HG03108 (cell line): ENCODE data around the gene CTNNBL1.

Experiments
- ATAC-seq: cut with Tn5 transposase; IDR thresholded peaks from one replicate; pipeline ENCODE4 v1.9.1; 2021; ENCODE audit warnings: moderate library complexity; ENCODE audit not compliant: unreplicated experiment

Gene CTNNBL1

DNA sequence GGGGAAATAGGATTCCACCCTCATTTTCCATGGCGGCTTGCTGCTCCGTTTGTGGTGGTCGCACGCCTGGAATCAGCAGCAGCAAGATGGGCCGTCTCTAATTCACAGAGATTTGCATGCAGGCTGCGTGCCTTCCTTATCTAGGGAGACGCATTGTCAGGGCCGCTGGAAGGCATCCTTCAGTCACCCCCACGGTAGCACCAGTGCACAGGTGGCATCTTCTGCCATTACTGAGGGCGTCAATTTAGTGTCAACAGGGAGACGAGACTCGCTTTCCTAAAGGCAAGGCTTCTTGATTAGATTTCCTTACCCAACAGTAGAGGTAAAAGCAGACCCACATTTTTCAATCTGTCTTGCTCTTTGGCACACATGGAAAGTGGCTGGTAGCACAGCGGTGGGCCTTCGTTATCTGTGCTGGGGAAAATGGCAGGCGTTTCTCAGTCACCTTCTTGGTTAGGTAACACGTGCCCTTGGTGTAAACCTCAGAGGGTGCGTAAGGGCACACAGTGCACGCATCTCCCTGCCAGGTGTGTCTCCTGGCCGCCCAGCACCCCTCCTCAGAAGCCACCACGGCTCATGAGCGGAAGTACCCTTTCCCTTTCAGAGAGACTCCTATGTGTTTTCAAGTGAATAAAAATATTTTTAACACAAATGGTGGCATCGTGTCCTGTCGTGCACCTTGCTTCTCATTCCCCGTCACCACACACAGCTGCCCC, 181.8 kb downstream of the CTNNBL1 start:
- no peak for ATAC-seq

DNA sequence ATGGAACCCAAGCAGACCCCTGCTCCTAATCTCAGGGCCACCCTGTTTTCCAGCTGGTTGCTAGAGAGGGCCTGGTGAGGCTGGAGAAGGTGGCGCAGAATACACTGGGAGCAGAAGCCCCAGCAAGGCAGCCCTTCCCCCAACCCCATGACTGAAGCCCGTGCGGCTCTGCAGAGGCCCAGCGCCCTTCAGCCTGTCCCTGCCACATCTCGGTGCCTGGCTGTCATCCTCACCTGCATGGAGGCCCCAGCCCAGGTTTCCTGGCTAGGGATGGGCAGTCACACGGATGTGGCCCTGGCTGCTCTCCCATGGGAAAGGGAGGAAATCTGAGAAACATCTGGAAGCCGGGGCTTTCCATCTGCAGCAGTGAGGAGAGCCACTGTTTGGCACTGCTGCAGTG, 183.0 kb downstream of the CTNNBL1 start:
- ATAC-seq = no peak

DNA sequence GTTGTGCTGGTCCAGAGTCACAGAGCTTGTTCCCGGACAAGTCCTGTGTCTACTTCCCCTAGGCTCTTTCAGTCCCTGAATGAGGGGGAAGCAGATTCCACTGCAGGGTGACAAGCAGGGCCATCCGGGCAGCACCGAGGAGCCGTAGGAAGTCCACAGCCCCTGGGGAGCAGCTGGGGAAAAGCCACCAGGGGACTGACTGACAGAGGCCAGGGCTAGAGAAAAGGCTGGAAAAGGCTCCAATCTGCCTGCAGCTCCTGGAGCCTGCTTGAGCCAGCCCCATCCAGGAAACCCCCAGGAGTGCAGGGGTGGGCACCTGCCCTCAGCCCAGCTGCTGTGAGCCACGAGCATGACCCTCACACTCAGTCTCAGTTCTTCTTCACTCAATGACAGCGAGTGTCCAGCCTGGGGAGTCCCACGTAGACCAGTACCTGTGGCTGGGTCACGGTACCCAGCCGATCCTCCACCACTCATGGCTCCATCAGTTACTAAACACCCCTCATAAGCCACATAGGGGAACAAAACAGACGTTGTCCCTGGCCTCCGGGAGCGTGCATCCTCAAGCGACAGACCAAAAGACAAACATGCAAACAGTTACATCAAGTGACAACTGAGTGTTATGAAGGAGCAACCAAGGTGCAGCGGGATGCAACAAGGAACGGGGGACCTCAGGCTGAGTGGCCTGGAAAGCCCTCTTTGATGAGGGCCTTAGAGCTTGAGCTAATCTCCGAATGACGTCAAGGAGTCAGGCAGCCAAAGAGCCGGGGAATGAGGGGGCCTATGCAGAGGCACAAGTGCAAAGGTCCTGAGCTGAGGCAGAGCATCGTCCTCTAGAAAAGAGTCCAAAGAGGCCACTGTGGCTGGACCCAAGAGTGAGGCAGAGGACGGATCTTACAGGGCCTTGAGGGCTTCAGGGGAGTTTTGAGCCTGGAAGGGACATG, 184.3 kb downstream of the CTNNBL1 start:
- no peak for ATAC-seq

DNA sequence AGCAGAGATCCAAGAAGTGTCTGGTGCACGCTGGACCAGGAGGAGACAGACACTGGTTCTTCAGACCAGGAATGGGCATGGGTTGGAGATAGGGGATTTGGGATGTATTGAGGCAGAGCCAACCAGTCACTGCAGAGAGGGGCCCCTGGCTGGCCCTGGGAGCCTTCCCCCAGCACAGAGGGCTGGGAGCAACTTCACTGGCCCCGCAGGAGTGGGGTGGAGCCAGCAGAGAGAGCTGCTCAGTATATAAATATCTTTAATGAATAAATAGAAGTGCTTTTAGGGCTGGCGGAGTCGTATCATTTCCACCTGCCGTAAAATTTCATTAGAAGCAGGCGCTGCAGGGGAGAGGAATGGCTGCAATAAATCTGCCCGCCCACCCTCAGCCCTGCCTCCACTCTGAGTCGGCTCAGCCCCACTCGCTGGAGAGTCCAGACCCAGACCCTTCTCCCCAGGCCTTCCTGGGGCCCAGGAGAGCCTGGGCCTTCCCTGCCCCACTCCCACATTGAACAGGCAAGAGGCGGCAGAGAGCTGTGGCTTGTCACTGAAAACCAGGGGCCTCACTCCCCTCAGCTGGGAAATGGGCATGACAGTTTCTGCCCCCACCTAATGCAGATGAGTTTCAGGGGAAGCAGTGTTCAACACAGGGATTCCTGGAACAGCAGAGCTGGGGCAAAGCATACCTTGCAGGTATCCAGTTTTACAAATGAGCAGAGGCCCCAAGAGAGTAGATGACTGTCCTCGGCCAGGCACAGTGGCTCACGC, 185.2 kb downstream of the CTNNBL1 start:
- no peak for ATAC-seq

DNA sequence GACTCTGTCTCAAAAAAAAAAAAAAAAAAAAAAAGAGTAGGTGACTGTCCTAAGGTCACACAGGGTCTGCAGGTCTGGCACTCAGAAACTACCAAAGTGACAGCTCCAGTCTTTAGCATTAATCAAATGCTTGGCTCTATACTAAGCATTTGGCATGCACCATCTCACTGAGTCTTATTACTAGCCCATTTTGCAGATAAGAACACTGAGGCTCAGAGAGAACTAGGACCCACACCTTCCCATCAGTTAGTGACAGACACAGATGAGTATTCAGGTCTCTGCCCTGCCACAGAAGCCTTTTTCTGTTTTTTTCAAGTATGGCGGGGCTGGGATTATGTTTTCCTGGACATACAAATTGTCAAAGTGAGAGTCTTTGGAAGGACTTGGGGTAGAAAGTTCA, 186.0 kb downstream of the CTNNBL1 start:
- ATAC-seq = no peak

DNA sequence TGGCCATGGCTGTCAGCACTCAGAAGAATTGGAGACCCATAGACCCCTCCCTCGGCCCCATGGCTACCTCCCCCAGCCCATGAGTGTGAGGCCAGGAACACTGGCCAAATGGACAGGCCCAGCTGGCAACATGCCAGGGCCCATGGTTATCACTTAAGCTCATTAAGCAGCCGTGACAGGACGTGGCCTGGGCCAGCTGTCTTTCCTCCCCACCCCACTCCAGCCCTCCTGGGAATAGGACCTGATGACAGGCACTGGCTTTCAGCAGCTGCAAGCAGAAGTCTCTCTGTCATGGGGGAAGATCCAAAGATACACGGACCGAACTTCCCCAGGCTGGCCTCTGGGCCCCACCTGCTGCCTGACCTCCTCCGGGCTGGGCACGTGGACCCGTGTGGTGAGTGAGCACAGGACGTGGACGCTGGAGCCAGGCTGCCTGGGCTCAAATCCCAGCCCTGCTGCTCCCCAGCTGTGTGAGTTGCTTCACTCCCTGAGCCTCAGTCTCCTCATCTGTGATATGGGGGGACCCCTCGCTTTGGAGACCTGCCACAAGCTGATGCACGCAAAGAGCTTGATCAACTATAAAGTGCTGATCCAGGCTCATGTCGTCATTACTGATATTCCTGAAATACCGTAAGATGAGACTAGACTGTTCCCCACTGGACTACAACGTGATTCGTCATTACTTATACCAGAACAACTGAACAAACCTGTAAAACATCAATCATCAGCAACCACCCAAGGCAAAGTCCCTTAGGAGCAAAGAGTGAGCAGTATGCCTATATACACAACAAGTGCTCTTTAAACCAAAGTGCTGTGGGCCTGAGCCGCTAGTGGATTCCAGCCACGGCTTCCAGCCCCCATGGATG, 187.1 kb downstream of the CTNNBL1 start:
- ATAC-seq = no peak

DNA sequence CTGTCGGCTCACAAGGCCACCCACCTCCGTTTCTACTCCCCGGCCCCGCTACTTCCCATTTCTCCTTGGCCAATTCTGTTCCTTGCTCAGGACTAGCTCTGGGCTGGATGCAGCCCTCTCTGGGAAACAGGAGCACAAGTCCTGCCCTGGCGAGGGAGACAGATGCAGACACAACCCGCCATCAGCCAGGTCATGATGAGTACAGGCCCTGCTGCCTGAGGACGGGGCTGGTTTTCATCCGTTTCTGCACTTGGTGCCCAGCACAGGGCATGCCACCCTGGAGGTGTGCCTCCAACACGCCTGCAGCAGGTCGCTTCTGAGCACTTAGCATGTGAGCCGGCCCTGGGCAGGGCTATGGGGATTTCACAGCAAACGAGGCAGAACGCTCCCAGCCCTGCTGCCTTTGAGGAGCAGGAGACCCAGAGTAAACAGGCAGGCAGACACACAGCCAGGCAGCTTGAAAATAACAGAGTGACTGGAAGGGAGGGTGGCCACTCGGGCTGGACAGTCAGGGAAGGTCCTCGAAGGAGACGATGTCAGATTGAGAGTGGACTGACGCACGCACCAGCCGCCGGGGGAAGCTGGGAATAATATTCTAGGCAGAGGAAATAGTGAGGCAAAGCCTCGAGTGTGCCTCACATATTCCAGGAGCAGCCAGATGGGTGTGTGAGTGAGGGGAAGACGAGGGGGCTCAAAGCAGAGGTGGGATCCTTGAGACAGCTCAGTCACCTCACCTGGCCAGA, 187.9 kb downstream of the CTNNBL1 start:
- no peak for ATAC-seq

DNA sequence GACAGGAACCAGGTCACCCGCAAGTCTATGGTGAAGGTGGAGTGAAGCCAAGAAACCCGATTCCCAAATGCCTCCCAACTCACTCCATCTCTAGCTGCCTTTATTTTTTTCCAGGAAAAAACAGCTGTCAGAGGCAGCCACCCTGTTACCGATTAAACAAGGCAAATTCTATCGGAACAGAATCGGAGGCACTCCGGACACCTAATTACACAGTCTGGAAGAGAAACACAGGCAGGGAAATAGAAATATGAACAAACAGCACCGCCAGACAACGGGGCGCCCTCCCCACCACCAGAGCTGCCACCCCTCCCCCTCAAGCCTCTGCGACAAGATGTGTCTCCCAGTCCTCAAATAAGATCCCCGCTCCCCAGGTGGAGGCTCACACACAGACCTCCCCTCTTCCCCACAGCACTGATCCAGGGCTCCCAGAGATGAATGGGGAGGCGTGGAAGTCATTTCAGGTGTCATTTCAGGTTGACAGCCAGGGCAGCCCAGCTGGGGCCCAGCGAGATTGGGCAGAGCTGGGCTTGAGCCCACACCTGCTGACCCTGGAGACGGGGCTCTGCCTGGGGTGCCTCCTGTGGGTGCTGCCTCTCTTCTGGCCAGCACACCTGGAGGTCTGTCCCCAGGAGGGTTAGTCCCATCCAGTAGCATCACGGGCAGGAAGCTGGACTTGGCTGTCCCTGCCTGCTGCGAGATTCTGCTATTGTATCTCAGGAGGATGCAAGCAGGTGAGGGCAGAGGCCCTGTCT, 189.3 kb downstream of the CTNNBL1 start:
- ATAC-seq = no peak

DNA sequence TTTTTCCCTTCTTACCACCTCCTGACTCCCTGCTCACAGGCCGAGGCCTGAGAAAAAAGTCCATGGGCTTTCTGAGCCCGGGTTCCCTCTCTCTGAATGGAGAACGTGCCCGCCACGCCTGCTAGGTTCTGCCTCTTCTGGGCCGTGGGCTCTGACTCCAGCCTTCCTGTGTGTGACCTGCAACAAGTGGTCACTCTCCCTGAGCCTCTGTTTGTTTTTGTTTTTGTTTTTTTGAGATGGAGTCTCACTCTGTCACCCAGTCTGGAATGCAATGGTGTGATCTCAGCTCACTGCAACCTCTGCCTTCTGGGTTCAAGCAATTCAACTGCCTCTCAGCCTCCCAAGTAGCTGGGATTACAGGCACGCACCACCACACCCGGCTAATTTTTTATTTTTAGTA, 191.2 kb downstream of the CTNNBL1 start:
- no peak for ATAC-seq

DNA sequence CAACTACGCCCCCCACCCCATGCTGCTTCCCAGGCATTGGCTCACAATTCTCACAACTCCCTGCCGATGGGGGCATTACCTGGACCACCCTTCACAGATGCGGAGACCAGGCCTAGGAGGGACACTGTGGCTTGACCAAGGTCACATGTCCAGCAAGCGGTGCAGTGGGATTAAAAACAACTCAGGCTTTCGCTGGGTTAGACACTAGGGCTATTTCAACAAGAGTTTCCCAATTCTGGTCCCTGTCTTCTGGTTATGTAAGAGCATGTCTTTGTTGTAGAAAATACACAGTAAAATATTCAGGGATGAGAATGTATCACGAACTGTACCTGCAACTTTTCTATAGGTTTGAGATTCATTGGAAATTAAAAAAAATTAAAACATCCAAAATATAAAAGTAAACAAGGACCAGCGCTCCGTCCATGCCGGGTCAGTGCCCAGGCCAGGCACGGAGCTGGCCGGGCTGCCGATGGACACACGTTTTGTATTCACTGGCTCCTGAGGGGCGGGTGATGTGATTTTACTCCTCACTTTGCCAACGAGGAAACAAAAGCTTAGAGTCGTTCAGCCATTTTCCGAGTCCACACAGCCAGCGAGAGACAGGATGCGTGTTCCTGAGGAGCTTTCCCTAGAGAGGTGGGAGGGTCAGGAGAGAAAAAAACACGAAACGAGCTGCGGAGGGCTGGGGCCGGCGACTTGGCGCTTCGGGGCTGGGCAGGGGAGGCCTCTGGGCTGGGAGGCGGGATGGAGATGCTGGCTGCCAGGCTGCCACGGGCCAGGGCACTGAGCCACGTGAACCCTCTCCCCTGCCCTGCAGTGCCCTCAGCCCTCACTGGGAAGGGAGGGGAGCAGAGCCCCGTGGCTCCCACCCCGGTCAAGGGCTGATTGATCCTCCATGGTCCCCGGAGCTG, 192.0 kb downstream of the CTNNBL1 start:
- ATAC-seq = no peak

DNA sequence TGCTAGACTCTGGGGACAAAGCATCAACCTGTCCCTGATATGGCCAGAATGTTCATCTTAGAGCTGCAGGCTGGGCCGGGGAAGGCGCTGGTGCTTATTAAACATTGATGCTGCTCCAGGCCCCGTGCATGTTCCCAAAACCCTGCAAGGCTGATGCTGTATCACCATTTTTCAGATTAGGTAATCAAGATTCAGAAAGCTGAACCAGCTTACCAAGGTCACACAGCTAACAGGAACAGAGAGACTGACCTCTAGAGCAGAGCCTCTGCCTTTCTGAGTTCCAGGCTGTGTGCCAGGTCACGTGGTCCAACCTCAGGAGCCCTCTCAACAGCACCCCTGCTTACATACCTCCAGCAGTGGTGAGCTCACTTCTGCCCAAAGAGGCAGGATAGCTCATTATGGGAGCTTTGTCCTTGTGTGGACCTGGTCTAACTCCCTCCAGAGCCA, 193.0 kb downstream of the CTNNBL1 start:
- no peak for ATAC-seq

DNA sequence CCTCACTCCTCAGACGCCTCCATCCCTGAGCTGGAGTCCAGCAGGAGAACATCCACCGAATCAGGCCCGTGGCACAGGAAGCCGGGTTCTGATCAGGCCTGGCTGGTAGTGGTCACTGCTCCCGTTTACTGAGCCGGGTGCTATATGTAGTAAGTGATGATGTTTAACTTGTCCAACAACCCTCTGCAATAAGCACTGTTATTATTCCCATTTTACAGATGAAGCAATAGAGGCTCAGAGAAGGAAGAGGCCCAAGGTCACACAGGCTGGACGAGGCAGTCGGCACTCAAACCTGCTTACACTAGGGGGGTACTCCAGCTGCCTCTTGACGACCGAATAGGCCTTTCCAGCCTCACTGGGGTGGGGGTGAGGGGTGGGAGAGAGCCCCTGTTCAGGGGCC, 194.8 kb downstream of the CTNNBL1 start:
- no peak for ATAC-seq

DNA sequence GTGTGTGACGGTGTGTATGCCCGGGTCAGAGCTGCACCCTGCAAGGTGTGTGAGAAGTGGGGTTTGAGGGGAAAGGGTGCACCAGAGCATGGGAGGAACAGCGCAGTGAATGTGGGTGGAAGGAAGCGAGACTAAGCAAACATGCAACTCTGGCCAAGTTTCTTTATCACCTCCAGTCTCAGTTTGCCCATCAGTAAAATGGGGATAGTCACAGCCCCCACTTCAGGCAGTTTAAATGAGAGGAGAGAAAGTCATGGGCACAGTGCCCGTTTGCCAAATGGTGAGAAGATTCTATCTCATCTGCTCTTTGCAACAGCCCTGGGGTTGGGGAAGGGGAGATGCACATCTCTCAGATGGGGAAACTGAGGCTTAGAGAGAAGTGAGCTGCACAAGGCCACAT, 196.3 kb downstream of the CTNNBL1 start:
- ATAC-seq = no peak

DNA sequence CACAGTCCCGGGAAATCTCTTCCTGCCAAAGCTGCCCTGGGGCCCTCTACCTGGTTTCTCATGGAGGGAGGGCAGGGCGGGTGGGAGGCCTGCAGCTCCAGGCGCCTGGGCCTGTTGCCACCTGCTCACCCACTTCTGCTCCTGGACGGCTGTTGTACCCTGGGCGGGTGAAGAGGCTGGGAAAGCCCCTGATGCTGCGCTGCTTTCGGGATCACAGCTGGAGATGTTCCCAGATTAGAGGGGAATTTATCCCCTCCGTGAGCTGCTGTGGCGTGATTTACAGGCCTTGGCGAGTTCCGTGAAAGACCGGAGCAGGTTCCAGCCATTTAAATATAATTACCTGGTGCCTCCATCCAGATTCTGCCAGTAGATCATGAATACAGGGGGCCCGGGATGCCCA, 196.8 kb downstream of the CTNNBL1 start:
- ATAC-seq = no peak

DNA sequence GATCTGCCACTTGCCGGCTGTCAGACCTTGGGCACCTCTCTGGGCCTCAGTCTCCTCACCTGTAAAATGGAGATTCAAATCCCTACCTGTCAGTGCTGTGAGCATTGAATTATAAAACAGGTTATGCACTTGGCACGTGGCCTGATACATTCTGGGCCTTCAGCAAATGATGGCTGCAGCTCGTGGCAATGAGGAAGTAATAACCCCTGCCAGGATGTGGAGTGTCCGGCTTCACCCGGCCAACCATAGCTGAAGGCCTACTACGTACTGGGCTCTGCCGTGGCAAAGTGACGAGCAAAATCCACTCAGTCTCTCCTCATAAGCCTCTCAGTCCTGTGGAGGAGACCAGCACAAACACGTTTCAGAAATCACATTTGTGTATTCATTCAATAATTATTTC, 198.2 kb downstream of the CTNNBL1 start:
- no peak for ATAC-seq

DNA sequence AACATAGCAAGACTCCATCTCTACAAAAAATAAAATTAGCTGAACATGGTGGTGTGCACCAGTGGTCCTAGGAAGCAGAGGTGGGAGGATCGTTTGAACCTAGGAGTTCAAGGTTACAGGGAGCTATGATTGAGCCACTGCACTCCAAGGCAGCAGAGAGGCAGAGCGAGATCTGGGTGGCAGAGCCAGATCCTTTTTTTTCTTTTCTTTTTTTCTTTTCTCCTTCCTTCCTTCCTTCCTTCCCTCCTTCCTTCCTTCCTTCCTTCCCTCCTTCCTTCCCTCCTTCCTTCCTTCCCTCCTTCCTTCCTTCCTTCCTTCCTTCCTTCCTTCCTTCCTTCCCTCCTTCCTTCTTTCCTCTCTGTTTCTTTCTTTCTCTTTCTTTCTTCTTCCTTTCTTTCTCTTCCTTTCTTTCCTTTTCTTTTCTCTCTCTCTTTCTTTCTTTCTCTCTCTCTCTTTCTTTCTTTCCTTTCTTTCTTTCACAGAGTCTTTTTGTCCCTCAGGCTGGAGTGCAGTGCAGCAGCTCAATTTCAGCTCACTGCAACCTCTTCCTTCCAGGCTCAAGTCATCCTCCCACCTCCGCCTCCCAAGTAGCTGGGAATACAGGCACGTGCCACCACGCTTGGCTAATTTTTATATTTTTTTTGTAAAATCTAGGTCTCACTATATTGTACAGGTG, 199.9 kb downstream of the CTNNBL1 start:
- ATAC-seq = no peak

DNA sequence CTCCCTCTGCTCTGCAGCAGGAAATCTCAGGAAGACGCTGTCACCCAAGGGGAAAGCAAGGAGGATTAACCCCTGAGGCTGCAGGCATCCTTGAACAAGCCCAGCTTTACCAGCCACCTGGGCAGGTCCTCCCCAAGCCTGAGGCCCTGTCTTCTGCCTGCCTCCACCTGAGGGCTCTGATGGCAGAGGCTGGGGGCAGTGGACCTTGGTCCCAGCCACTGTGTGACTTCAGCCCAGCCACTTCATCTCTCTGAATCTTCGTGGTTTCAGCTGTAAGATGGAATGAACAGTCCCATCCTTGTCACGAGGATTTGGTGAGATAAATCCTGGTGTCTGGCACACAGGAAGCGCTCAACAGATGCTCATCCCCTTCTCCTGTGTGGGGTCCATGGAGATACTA, 200.6 kb downstream of the CTNNBL1 start:
- ATAC-seq = no peak

DNA sequence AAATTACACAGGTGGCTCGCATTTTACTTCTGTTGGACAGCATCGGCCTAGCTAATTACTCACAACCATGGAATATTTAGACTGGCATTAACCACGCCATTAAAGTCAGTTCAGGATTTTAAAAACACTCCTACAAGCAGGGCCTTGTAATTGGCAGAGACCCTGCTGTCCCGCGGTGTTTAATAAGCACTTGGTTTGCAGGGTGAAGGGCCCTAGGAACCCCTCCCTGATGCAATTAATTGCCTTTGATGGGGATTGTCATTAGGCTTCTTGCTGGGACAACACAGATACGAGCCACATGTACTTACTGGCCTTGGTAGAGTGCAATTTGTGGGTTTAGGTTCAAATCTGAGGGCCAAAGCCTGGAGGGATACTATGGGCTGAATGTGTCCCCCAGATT, 201.3 kb downstream of the CTNNBL1 start:
- no peak for ATAC-seq
